ENCODE results near the gene KIF14. TPM values are rescaled to one million over a fixed set of nuclear protein-coding genes. Genes with fewer than 3 reads are reported as not detected.
A peak's percentile ranks its signal among the peaks of the same experiment; 100 is the strongest.

Gene KIF14
- total RNA-seq, 1 donor from 2014 or later, result 3.8 TPM

GRCh38 chr1:200518524-200518923 lies 102.0 kb downstream of the KIF14 start:
- no peaks in the 10 kb centered on the region for H3K9me3 Mint-ChIP-seq (ENCODE audit: unreplicated experiment)
- H3K27ac Mint-ChIP-seq (ENCODE audit: unreplicated experiment), result no peak overlapping the region
- H3K27me3 Mint-ChIP-seq (ENCODE audit: unreplicated experiment), result no peaks in the 10 kb centered on the region
- H3K4me1 Mint-ChIP-seq (ENCODE audit: unreplicated experiment), result peaks cover 6% of the 10 kb centered on the region
- no peak overlapping the region for H3K4me3 Mint-ChIP-seq (ENCODE audit: unreplicated experiment)
- no peak for DNase-seq (ENCODE audit: low spot score)
- TF ChIP-seq CTCF (IDR thresholded peaks at IDR 0.05; ENCODE audit: unreplicated experiment), result no peak
- H3K36me3 Mint-ChIP-seq (ENCODE audit: low read depth, unreplicated experiment), result no peaks in the 10 kb centered on the region

GRCh38 chr1:200512191-200512590 lies 108.4 kb downstream of the KIF14 start:
- Mint-ChIP-seq H3K27me3 (ENCODE audit: unreplicated experiment) (no peaks in the 10 kb centered on the region), H3K4me3 (ENCODE audit: unreplicated experiment) (no peak overlapping the region), H3K36me3 (ENCODE audit: low read depth, unreplicated experiment) (no peaks in the 10 kb centered on the region), H3K9me3 (ENCODE audit: unreplicated experiment) (no peaks in the 10 kb centered on the region), H3K27ac (ENCODE audit: unreplicated experiment) (no peak overlapping the region), H3K4me1 (ENCODE audit: unreplicated experiment) (peaks cover 6% of the 10 kb centered on the region)
- no peak for DNase-seq (ENCODE audit: low spot score)
- TF ChIP-seq CTCF (IDR thresholded peaks at IDR 0.05; ENCODE audit: unreplicated experiment), result no peak

- H3K9me3 Mint-ChIP-seq (ENCODE audit: unreplicated experiment), result no peaks in the 10 kb centered on the region
- peak; percentile 77 for DNase-seq (ENCODE audit: low spot score)
- TF ChIP-seq CTCF (IDR thresholded peaks at IDR 0.05; ENCODE audit: unreplicated experiment), result peak; percentile 92
- H3K4me1 Mint-ChIP-seq (ENCODE audit: unreplicated experiment), result peaks cover 2% of the 10 kb centered on the region
- H3K27me3 Mint-ChIP-seq (ENCODE audit: unreplicated experiment), result no peaks in the 10 kb centered on the region
- no peak overlapping the region for H3K4me3 Mint-ChIP-seq (ENCODE audit: unreplicated experiment)
- H3K36me3 Mint-ChIP-seq (ENCODE audit: low read depth, unreplicated experiment), result no peaks in the 10 kb centered on the region
- no peak overlapping the region for H3K27ac Mint-ChIP-seq (ENCODE audit: unreplicated experiment)
These were observed 110.3 kb downstream of the KIF14 start for GRCh38 chr1:200510228-200510623.

GRCh38 chr1:200506471-200506870 lies 114.1 kb downstream of the KIF14 start:
- no peak for TF ChIP-seq CTCF (IDR thresholded peaks at IDR 0.05; ENCODE audit: unreplicated experiment)
- H3K27ac Mint-ChIP-seq (ENCODE audit: unreplicated experiment), result no peak overlapping the region
- no peaks in the 10 kb centered on the region for H3K9me3 Mint-ChIP-seq (ENCODE audit: unreplicated experiment)
- no peak overlapping the region for H3K4me3 Mint-ChIP-seq (ENCODE audit: unreplicated experiment)
- no peaks in the 10 kb centered on the region for H3K36me3 Mint-ChIP-seq (ENCODE audit: low read depth, unreplicated experiment)
- no peak for DNase-seq (ENCODE audit: low spot score)
- H3K4me1 Mint-ChIP-seq (ENCODE audit: unreplicated experiment), result peaks cover 2% of the 10 kb centered on the region
- no peaks in the 10 kb centered on the region for H3K27me3 Mint-ChIP-seq (ENCODE audit: unreplicated experiment)

- H3K4me1 Mint-ChIP-seq (ENCODE audit: unreplicated experiment), result peaks cover 2% of the 10 kb centered on the region
- no peaks in the 10 kb centered on the region for H3K9me3 Mint-ChIP-seq (ENCODE audit: unreplicated experiment)
- H3K27ac Mint-ChIP-seq (ENCODE audit: unreplicated experiment), result no peak overlapping the region
- TF ChIP-seq CTCF (IDR thresholded peaks at IDR 0.05; ENCODE audit: unreplicated experiment), result no peak
- no peaks in the 10 kb centered on the region for H3K27me3 Mint-ChIP-seq (ENCODE audit: unreplicated experiment)
- no peak overlapping the region for H3K4me3 Mint-ChIP-seq (ENCODE audit: unreplicated experiment)
- no peaks in the 10 kb centered on the region for H3K36me3 Mint-ChIP-seq (ENCODE audit: low read depth, unreplicated experiment)
- no peak for DNase-seq (ENCODE audit: low spot score)
These were observed 115.3 kb downstream of the KIF14 start for GRCh38 chr1:200505257-200505656.

Other genes starting within 250 kb of the KIF14 start
- 35.1 TPM for gene ZNF281, start 210.7 kb downstream of the KIF14 start, total RNA-seq (ENCODE audit: unreplicated experiment)
- gene DDX59, start 49.2 kb upstream of the KIF14 start, total RNA-seq (ENCODE audit: unreplicated experiment), result 20.1 TPM
- gene CAMSAP2, start 118.1 kb upstream of the KIF14 start, total RNA-seq (ENCODE audit: unreplicated experiment), result 39.5 TPM